ENCODE data around the gene C5orf58. TPM values are rescaled to one million over a fixed set of nuclear protein-coding genes. Genes with fewer than 3 reads are reported as not detected.

Gene C5orf58
- total and polyA plus RNA-seq, 12 donors = 0.39 to 0.80 TPM; not detected in 10

DNA sequence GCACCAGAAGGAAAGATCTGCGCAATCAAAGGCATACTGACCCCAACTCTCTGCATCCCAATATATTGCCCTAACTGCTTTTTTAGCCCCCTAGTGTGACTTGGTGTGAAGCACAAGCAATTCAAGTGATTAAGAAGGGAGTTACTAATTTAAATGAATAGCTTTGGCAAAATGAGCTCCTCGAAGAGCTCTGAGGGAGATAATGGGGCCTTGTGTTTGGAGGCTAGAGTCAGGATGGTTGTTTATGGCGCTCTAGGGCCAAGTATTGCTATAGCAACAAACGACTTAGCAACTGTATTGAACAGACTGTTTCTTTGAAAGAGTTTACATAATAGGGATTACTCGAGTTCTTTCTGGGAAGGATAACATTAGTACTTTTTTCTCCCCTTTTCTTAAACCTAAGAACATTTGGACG, 11.5 kb upstream of the C5orf58 start:
- WGBS, 4 donors = 66 to 71% (median 68%) methylated on average over 6 of the region's 6 CpGs
- intact Hi-C loops (cut with DNase I) = loop anchor here in 1 of 2 donors (5.0 kb wide), 1 partner anchor 206 kb away; no protein-coding TSS in a partner anchor
- DNase-seq = no peak
- Histone ChIP-seq H3K36me3 (replicated peaks in 1 of 2) (no peaks in the 10 kb centered on the region), H3K4me1 (replicated peaks in 1 of 2) (peaks cover 0 to 4% of the 10 kb centered on the region in 2 donors), H3K9me3 (replicated peaks in 1 of 3) (no peaks in the 10 kb centered on the region), H3K27ac (peak overlapping the region in 1 of 5 donors; percentile 39), H3K4me3 (no peak overlapping the region), H3K27me3 (no peaks in the 10 kb centered on the region)
- TF ChIP-seq, protein P1, sequence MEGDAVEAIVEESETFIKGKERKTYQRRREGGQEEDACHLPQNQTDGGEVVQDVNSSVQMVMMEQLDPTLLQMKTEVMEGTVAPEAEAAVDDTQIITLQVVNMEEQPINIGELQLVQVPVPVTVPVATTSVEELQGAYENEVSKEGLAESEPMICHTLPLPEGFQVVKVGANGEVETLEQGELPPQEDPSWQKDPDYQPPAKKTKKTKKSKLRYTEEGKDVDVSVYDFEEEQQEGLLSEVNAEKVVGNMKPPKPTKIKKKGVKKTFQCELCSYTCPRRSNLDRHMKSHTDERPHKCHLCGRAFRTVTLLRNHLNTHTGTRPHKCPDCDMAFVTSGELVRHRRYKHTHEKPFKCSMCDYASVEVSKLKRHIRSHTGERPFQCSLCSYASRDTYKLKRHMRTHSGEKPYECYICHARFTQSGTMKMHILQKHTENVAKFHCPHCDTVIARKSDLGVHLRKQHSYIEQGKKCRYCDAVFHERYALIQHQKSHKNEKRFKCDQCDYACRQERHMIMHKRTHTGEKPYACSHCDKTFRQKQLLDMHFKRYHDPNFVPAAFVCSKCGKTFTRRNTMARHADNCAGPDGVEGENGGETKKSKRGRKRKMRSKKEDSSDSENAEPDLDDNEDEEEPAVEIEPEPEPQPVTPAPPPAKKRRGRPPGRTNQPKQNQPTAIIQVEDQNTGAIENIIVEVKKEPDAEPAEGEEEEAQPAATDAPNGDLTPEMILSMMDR (IDR thresholded peaks at IDR 0.05) = no peak
- no peak for TF ChIP-seq POLR2A (IDR thresholded peaks at IDR 0.05)

DNA sequence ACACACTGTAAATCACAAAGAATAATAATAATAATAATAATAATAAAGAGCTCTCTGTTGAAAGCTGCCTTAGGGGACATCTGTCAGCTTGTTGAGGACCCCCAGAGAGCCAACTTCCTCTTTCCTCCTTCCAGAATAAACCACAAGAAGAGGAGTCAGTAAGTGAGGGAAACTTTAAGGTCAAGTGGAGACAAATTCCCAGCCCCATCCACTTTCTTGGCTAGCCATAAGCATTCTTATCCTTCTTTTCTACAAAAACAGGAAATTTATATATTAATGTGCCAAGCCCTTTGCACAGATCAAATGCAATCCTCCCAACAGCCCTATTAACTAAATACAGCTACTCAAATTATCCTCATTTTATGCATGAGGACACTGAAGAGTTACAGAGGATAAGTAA, 9.4 kb upstream of the C5orf58 start:
- H3K9me3 ChIP-seq (replicated peaks in 1 of 3) = no peaks in the 10 kb centered on the region
- H3K4me1 ChIP-seq (replicated peaks in 1 of 2) = peaks cover 0 to 4% of the 10 kb centered on the region in 2 donors
- no peak for TF ChIP-seq POLR2A (IDR thresholded peaks at IDR 0.05)
- TF ChIP-seq, protein P1 (IDR thresholded peaks at IDR 0.05) = no peak
- no peak for DNase-seq
- peak overlapping the region in 1 of 5 donors; percentile 40 for H3K27ac ChIP-seq
- H3K36me3 ChIP-seq (replicated peaks in 1 of 2) = no peaks in the 10 kb centered on the region
- no peaks in the 10 kb centered on the region for H3K27me3 ChIP-seq
- no peak overlapping the region for H3K4me3 ChIP-seq
- intact Hi-C loops (cut with DNase I) = loop anchor here in 1 of 2 donors (5.0 kb wide), 1 partner anchor 204 kb away; no protein-coding TSS in a partner anchor

DNA sequence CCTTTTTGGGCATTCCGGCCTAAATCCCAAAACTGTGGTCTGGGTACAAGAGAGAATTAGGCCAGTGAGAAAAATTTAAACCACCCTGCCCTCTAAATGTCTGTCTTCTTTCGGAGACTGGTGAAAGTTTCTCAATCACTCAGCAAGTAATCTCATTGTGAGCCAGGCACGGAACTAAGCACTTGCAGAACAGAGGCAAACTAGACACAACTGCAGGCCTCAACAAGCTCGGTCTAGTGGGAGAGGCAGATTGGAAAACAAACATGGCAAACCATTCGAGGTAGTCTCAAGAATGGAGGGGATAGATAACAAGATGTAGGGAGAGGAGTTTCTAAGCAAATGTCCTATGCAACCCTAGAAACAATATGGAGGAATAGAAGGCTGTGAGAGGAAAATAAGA, 8.9 kb upstream of the C5orf58 start:
- no peak for TF ChIP-seq POLR2A (IDR thresholded peaks at IDR 0.05)
- TF ChIP-seq, protein P1 (IDR thresholded peaks at IDR 0.05) = no peak
- Histone ChIP-seq H3K27ac (peak overlapping the region in 1 of 5 donors; percentile 40), H3K4me3 (no peak overlapping the region), H3K36me3 (replicated peaks in 1 of 2) (no peaks in the 10 kb centered on the region), H3K4me1 (replicated peaks in 1 of 2) (peaks cover 0 to 4% of the 10 kb centered on the region in 2 donors), H3K9me3 (replicated peaks in 1 of 3) (no peaks in the 10 kb centered on the region), H3K27me3 (no peaks in the 10 kb centered on the region)
- 67 to 79% (median 75%) methylated on average over 5 of the region's 5 CpGs for WGBS, 4 donors
- intact Hi-C loops (cut with DNase I) = loop anchor here in 1 of 2 donors (5.0 kb wide), 1 partner anchor 203 kb away; no protein-coding TSS in a partner anchor
- no peak for DNase-seq

DNA sequence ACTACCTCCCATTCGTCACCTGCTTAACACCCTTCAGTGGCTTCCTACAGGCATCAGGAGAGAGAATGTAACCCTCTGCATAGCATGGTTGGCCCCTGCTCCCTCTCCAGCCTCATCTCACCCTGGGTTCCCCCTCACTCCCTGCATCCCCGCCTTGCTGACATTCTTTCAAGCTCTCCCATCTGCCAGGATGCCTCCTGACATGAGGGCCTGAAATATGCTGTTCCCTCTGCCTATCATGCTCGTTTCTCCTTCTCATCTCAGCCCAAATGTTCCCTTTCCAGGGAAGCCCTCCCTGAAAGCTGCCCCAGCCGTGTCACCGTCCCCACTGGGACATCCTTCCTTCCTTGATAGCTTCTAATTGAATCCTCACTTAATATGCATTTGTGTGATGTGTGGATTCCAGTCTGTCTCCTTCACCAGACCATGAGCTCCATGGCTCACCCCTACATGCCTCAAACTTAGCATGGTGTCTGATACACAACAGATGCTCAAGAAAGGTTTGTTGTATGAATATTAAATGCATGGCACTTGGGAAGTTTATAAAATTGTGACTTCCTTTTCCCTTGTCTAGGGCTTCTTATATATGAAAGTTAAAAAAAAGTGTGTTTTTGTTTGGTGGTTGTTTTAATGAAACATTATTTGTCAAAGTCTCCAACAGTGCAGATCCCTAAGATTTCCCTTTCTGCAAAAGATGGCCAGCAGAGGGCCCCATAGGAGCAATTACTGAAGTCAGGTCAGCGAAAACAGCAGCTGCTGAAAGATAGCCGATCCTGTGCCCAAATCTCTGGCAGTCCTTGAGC, 7.3 kb upstream of the C5orf58 start:
- intact Hi-C loops (cut with DNase I) = no loop called here
- TF ChIP-seq, protein P1 (IDR thresholded peaks at IDR 0.05) = peak; percentile 62 to 82 (median 74)
- TF ChIP-seq POLR2A (IDR thresholded peaks at IDR 0.05) = no peak
- Histone ChIP-seq H3K4me1 (replicated peaks in 1 of 2) (no peaks in the 10 kb centered on the region), H3K4me3 (no peak overlapping the region), H3K27ac (no peak overlapping the region), H3K9me3 (replicated peaks in 1 of 3) (no peaks in the 10 kb centered on the region), H3K36me3 (replicated peaks in 1 of 2) (no peaks in the 10 kb centered on the region), H3K27me3 (no peaks in the 10 kb centered on the region)
- 51 to 56% (median 55%) methylated on average over 7 of the region's 7 CpGs for WGBS, 4 donors
- DNase-seq = peak; percentile 70 to 92 (median 80)

Measured in adrenal gland (tissue), 12 donors.